Neural cell (in vitro differentiated cells): Measurements from ENCODE around the gene HIC2.
"Not testable (repeated sequence)": the region's sequence is repeated elsewhere in the genome, so short reads cannot be mapped to it uniquely, and the experiment has no call there.

Experiments used
- EP300 ChIP-seq: fragments of 450-650 bp; conservative IDR thresholded peaks from 2 replicates; pipeline ENCODE4 v1.6.1; 2014; ENCODE audit warnings: antibody characterized with exemption, mild to moderate bottlenecking, moderate library complexity; ENCODE audit not compliant: poor library complexity, severe bottlenecking
- EZH2 ChIP-seq: fragments of 200-600, 300-800 bp; shearing (Covaris generic), sonication (generic); IDR thresholded peaks from 2 replicates; pipeline ENCODE4 v1.6.1; 2014; ENCODE audit warnings: antibody characterized with exemption, low read length, borderline replicate concordance, mild to moderate bottlenecking; ENCODE audit not compliant: insufficient read depth, poor library complexity, severe bottlenecking
- POLR2AphosphoS5 ChIP-seq: IDR thresholded peaks from 2 replicates; pipeline ENCODE4 v1.6.1; 2012
- TAF1 ChIP-seq: IDR thresholded peaks from 2 replicates; pipeline ENCODE4 v1.6.1; 2012; ENCODE audit warnings: low read depth
- TF ChIP-seq, protein P1 (sequence below): fragments of 450-650 bp; IDR thresholded peaks from 2 replicates; pipeline ENCODE4 v1.5.1; 2014; ENCODE audit warnings: antibody characterized with exemption, mild to moderate bottlenecking, moderate library complexity; ENCODE audit not compliant: poor library complexity, severe bottlenecking
- TF ChIP-seq, protein P2 (sequence below): IDR thresholded peaks from 2 replicates; pipeline ENCODE4 v1.6.1; 2012; ENCODE audit warnings: borderline replicate concordance

DNA sequence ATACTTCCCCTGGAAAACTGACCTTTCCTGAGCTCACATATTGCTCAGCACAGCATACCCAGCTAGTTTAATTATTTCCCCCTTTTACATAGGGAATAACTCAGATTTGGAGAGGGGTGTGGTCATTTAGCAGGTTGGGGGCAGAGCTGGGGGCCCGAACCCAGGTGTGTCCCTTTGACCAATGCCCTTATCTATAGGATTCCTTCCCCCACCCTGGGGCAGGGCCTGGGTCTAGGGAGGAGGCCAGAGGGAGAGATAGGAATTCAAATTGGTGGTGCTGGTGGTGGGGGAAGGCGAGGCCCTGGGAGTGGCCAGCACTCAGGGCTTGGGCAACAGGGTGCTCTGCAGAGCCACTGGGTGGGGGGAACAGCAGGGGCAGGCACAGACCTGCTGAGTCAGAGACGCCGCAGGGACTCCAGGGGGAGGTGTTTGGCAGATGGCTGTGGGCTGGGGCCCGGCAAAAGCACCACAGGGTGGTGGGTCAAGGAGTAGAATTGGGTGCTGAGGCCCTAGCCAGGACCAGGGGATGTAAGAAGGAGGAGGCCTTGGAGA, 14.3 kb upstream of the HIC2 start:
- TF ChIP-seq, protein P1, sequence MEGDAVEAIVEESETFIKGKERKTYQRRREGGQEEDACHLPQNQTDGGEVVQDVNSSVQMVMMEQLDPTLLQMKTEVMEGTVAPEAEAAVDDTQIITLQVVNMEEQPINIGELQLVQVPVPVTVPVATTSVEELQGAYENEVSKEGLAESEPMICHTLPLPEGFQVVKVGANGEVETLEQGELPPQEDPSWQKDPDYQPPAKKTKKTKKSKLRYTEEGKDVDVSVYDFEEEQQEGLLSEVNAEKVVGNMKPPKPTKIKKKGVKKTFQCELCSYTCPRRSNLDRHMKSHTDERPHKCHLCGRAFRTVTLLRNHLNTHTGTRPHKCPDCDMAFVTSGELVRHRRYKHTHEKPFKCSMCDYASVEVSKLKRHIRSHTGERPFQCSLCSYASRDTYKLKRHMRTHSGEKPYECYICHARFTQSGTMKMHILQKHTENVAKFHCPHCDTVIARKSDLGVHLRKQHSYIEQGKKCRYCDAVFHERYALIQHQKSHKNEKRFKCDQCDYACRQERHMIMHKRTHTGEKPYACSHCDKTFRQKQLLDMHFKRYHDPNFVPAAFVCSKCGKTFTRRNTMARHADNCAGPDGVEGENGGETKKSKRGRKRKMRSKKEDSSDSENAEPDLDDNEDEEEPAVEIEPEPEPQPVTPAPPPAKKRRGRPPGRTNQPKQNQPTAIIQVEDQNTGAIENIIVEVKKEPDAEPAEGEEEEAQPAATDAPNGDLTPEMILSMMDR: not testable (repeated sequence)
- TF ChIP-seq EZH2, EP300, TAF1, POLR2AphosphoS5: not testable (repeated sequence)
- TF ChIP-seq, protein P2, sequence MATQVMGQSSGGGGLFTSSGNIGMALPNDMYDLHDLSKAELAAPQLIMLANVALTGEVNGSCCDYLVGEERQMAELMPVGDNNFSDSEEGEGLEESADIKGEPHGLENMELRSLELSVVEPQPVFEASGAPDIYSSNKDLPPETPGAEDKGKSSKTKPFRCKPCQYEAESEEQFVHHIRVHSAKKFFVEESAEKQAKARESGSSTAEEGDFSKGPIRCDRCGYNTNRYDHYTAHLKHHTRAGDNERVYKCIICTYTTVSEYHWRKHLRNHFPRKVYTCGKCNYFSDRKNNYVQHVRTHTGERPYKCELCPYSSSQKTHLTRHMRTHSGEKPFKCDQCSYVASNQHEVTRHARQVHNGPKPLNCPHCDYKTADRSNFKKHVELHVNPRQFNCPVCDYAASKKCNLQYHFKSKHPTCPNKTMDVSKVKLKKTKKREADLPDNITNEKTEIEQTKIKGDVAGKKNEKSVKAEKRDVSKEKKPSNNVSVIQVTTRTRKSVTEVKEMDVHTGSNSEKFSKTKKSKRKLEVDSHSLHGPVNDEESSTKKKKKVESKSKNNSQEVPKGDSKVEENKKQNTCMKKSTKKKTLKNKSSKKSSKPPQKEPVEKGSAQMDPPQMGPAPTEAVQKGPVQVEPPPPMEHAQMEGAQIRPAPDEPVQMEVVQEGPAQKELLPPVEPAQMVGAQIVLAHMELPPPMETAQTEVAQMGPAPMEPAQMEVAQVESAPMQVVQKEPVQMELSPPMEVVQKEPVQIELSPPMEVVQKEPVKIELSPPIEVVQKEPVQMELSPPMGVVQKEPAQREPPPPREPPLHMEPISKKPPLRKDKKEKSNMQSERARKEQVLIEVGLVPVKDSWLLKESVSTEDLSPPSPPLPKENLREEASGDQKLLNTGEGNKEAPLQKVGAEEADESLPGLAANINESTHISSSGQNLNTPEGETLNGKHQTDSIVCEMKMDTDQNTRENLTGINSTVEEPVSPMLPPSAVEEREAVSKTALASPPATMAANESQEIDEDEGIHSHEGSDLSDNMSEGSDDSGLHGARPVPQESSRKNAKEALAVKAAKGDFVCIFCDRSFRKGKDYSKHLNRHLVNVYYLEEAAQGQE: not testable (repeated sequence)
